Esophagus mucosa (tissue), 1 donor: ENCODE measurements around the gene MUC5AC. TPM values are rescaled to one million over a fixed set of nuclear protein-coding genes. Genes with fewer than 3 reads are reported as not detected.
A peak's percentile ranks its signal among the peaks of the same experiment; 100 is the strongest.

Experiments
- ATAC-seq: fragments of 200-7000 bp; cut with Tn5 transposase; one replicate; pipeline ENCODE4 v1.9.1; 2020
- total RNA-seq: library from RNA; stranded (reverse); gene quantifications from one replicate; pipeline ENCODE4 v1.2.4, GENCODE V29; 2023
- donor health status: DM: yes; HTN: yes; CAD: no.

MUC5AC gene
- total RNA-seq, 1 donor from 2014 or later, result not detected

- no peak for ATAC-seq
Measured at GRCh38 chr11:1228921-1229451, 71.2 kb downstream of the MUC5AC start.

DNA sequence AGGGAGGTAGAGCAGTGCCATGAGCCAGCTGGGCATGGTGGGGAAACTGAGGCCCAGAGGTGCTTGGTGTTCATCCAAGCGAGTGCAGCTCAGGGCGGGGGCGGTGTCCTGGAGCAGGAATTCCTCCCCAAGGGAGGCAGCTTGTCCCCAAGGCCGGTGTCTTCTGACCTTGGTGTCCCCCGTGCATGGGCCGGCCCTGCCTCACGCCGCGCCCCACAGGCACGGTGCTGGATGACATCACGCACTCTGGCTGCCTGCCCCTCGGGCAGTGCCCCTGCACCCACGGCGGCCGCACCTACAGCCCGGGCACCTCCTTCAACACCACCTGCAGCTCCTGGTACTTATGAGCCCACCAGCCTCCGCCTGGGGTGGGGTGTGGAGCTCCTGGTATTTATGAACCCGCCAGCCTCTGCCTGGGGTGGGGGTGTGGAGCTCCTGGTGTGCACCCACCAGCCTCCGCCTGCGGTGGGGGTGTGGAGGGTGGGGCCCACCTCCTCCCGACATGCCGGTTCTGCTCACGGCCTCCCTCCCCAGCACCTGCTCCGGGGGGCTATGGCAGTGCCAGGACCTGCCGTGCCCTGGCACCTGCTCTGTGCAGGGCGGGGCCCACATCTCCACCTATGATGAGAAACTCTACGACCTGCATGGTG lies 71.8 kb downstream of the MUC5AC start:
- ATAC-seq, result no peak

- ATAC-seq, result no peak
Measured at GRCh38 chr11:1230121-1230455, 72.3 kb downstream of the MUC5AC start.

- no peak for ATAC-seq
Measured at GRCh38 chr11:1230456-1231395, 73.0 kb downstream of the MUC5AC start.

GRCh38 chr11:1231396-1232020 lies 73.8 kb downstream of the MUC5AC start:
- no peak for ATAC-seq

GRCh38 chr11:1232021-1232882 lies 74.5 kb downstream of the MUC5AC start:
- no peak for ATAC-seq

DNA sequence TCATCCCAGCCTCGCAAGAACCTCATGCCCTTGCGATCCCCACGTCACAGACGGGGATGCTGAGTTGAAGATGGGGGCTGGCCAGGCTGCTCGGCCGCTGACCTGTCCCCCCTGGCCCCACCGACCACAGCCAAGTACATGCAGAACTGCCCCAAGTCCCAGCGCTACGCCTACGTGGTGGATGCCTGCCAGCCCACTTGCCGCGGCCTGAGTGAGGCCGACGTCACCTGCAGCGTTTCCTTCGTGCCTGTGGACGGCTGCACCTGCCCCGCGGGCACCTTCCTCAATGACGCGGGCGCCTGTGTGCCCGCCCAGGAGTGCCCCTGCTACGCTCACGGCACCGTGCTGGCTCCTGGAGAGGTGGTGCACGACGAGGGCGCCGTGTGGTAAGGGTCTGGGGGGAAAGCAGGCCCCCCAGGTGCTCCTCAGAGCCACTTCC lies 75.1 kb downstream of the MUC5AC start:
- ATAC-seq, result peak; percentile 39

GRCh38 chr11:1233351-1234053 lies 75.7 kb downstream of the MUC5AC start:
- ATAC-seq, result peak; percentile 74

GRCh38 chr11:1234054-1234720 lies 76.4 kb downstream of the MUC5AC start:
- no peak for ATAC-seq

DNA sequence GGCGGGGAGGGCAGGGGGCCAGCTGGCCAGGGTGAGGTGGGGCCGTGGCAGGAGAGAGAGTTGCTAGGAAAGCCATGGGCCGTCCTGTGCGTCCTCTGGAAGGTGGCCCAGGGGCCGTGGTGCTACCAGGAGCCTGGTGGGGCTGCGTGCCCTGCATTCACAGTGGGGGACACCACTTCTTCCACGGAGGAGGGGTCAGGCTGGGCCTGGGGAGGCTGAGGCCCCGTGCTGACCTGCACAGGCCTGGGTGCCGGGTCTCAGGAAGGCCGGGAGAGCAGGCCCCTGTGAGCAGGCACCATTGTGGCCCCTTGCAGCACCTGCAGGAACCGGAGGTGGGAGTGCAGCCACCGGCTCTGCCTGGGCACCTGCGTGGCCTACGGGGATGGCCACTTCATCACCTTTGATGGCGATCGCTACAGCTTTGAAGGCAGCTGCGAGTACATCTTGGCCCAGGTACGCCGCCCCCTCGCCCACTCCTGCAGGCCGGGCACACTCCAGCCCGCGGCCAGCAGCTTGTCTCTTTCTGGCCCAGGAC lies 77.1 kb downstream of the MUC5AC start:
- ATAC-seq, result no peak

GRCh38 chr11:1235306-1235900 lies 77.7 kb downstream of the MUC5AC start:
- ATAC-seq, result no peak

DNA sequence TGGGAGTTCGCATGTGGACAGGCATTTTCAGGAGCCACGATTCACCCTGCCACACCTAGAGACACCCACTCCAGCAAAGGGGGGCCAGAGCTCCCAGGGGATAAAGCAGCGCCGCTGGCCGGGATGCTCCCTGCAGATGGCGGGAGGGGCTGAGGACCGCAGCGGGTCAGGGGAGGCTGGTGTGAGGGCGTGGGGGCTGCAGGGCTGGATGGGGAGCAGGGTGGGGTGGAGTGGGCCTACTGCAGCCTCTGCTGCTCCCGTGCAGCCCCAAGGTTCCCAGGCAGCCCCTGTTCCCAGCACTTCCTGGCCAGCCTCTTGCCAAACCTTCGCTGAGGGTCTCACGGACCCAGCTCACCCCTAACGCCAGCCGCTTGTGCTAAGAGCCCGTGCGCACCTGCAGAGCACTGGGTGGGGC lies 78.2 kb downstream of the MUC5AC start:
- no peak for ATAC-seq

DNA sequence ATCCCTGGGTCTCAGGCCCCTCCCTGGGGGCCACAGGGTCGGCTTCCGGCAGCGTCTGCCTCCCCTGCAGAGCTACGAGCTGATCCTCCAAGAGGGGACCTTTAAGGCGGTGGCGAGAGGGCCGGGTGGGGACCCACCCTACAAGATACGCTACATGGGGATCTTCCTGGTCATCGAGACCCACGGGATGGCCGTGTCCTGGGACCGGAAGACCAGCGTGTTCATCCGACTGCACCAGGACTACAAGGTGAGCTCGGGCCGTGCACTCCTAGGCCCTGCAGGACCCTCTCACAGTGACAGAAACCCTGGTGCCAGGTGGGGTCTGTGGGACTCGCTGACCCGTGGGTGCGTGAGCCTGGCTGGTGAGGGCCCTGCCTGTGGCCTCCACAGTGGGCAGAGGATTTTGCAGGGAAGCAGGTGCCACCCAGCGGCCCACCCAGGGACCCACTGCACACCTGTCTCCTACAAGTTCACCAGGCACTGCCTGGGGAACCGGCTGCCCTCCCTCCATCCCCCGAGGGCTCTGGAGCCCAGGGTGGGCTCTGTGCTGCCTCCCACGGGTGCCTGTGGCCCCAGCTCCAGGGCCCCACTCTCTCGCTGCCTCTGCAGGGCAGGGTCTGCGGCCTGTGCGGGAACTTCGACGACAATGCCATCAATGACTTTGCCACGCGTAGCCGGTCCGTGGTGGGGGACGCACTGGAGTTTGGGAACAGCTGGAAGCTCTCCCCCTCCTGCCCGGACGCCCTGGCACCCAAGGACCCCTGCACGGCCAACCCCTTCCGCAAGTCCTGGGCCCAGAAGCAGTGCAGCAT lies 78.8 kb downstream of the MUC5AC start:
- no peak for ATAC-seq

GRCh38 chr11:1237128-1237580 lies 79.4 kb downstream of the MUC5AC start:
- ATAC-seq, result peak; percentile 47

DNA sequence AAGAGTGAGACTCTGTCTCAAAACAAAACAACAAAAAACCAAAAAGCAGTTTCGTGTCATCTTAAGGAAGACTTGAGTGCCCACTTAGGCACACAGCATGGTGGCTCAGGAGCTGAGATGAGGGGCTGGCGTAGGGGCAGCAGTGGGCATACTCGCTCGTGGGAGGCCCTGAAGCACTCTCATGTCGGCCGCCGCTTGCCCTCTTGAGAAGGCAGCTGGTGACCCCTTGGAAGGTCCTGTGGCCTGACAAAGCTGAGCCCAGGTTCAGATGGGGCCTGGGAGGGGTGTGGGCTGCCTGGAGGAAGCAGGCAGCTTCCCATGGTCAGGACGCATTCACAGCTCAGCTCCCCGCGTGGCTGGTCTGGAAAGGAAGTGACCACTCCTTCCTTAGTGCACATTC lies 80.1 kb downstream of the MUC5AC start:
- ATAC-seq, result no peak

- ATAC-seq, result peak; percentile 44
Measured at GRCh38 chr11:1238767-1239595, 81.2 kb downstream of the MUC5AC start.

- ATAC-seq, result no peak
Measured at GRCh38 chr11:1239596-1240205, 81.9 kb downstream of the MUC5AC start.

- ATAC-seq, result no peak
Measured at GRCh38 chr11:1240771-1241170, 83.0 kb downstream of the MUC5AC start.
